ENCODE measurements around the gene MYH15.

DNA sequence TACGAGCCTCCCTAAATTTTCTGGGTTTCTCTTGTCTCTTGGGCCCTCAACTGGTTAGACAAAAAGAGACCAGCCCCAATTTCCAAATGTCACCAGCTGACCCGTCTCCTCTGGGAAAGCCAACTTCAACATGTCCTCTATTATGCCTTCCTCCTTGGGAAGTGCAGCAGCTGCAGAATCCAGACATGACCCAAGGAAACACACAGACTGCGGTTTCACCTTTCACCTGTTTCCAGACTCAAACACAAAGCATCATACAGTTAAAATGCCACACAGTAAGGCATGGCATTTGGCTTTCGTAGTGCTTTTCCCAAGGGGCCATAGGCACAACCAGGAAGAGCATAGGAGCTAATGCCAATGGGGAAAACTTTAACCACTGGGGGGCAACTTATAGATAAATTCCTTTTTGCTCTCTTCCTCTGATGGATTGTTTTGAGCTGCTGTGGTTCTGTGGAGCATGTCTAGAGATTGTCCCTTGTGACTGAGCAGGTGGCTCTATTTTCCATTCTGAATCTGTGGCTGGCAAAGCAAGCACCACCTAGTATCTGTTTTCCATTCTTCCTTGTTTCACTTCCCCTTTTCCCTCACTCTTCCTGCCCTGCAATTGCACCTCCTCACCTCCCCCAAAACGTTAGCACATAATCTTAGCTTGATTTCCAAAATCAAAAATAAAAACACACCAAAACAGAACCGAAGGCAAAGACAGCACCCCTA, 164.7 kb downstream of the MYH15 start:
- TF ChIP-seq CTCF (IDR thresholded peaks at IDR 0.05; ENCODE audit: control extremely low read depth in 1 of 3, insufficient read depth in 1 of 3, low read depth in 1 of 3, low read length in 3 of 3): no peak
- no peak for TF ChIP-seq RFX5 (IDR thresholded peaks at IDR 0.05; ENCODE audit: borderline replicate concordance, low read depth, low read length)
- TF ChIP-seq CHD2 (IDR thresholded peaks at IDR 0.05; ENCODE audit: low read length): no peak
- TF ChIP-seq, protein P1, sequence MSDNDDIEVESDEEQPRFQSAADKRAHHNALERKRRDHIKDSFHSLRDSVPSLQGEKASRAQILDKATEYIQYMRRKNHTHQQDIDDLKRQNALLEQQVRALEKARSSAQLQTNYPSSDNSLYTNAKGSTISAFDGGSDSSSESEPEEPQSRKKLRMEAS (IDR thresholded peaks at IDR 0.05): no peak
- TF ChIP-seq SIN3A (conservative IDR thresholded peaks at IDR 0.05 in 1 of 2, IDR thresholded peaks at IDR 0.05 in 1 of 2; ENCODE audit: low read depth in 1 of 2, low read length in 2 of 2): no peak
- TF ChIP-seq RNF2 (IDR thresholded peaks at IDR 0.05; ENCODE audit: borderline replicate concordance, low read depth, low read length, missing control alignments, poor library complexity, severe bottlenecking): no peak
- no peak for TF ChIP-seq ZNF274 (IDR thresholded peaks at IDR 0.05; ENCODE audit: borderline replicate concordance, extremely low read depth, low read length)
- no peak for TF ChIP-seq HDAC6 (IDR thresholded peaks at IDR 0.05; ENCODE audit: low read depth, low read length)
- TF ChIP-seq POLR2AphosphoS5 (IDR thresholded peaks at IDR 0.05; ENCODE audit: low read depth, low read length): no peak
- TF ChIP-seq EP300 (IDR thresholded peaks at IDR 0.05; ENCODE audit: borderline replicate concordance in 1 of 2, low read depth in 2 of 2, low read length in 2 of 2): no peak
- no peak for TF ChIP-seq TAF1 (IDR thresholded peaks at IDR 0.05; ENCODE audit: low read depth, low read length)
- no peak for TF ChIP-seq RXRA (IDR thresholded peaks at IDR 0.05; ENCODE audit: insufficient read depth, low read depth, low read length)
- TF ChIP-seq KDM1A (IDR thresholded peaks at IDR 0.05; ENCODE audit: borderline replicate concordance, low read length): no peak
